Heart left ventricle (tissue), 13 donors: Measurements from ENCODE around the gene CCNYL1.

ENCODE experiments used
- CTCF ChIP-seq, 12 donors: fragments of 200-600 bp; sonication (generic) in 4 of 12; IDR thresholded peaks; one replicate each; pipeline versions ENCODE4 v1.5.0 to v1.8.0; 2018 to 2022; ENCODE audit warnings: antibody characterized with exemption in 12 of 12, mild to moderate bottlenecking in 5 of 12
- POLR2A ChIP-seq, 2 donors: fragments of 450-650 bp; IDR thresholded peaks; one replicate each; pipeline ENCODE4 v1.6.1; 2017; ENCODE audit warnings: antibody characterized with exemption in 2 of 2, mild to moderate bottlenecking in 2 of 2, moderate library complexity in 2 of 2
- donor health status: ischemic (EF 13 %, LVEDD 7.1; RV severe dilation, severe dysfunction).
- donor health status: DM: no; HTN: yes; CAD: no.
- donor health status: DM: no; HTN: no; CAD: no.
- donor health status: ischemic (EF 25% LVEDD 6.9; RV normal size, moderate dysfunction).
- donor health status: ischemic (EF 25% LVEDD 5.7; RV mildly dilated, moderate dysfunction).
- donor health status: ischemic (EF 35%, LVEDD 5.7; RV mildly dilated, moderate dysfunction).
- donor health status: nonischemic (EF 11% LVEDD 7.7; RV severe dilation, severe dysfunction).
- donor health status: DM: yes; HTN: yes; CAD: no.
- donor health status: PGD.
- donor health status: ischemic (EF 29% LVEDD 5.4; RV normal size, mild dysfunction).
- donor health status: nonischemic (EF 23%, LVEDD 6.1; RV moderate dilation, normal function).

GRCh38 chr2:207802650-207803049, 91.2 kb downstream of the CCNYL1 start:
- TF ChIP-seq CTCF (IDR thresholded peaks at IDR 0.05) (no peak), POLR2A (IDR thresholded peaks at IDR 0.05) (no peak)
